ENCODE data around the gene PCDH15. TPM values are rescaled to one million over a fixed set of nuclear protein-coding genes. Genes with fewer than 3 reads are reported as not detected.

PCDH15 gene
- polyA plus RNA-seq, 4 donors: 4.0 to 12.9 (median 9.6) TPM

DNA sequence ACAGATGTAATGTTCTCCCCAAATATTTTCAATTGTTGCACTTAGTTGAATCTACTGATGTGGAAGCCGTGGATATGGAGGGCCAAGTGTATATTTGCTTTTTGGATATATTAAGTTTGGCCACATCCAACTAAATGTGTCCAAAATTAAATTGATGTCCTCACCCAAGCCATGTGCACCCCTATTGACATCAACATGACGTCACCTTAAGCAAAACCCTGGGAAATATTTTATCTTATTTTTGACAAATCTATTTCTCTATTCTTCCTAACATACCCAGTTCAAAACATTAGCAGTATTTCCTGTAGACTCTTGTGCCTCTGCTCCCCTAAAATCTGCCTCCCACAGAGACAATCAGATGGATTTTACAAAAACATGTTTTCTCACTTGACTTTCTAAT is 652.5 kb downstream of the PCDH15 start:
- no peak for DNase-seq (ENCODE audit: low read depth in 4 of 4, low spot score in 3 of 4)

DNA sequence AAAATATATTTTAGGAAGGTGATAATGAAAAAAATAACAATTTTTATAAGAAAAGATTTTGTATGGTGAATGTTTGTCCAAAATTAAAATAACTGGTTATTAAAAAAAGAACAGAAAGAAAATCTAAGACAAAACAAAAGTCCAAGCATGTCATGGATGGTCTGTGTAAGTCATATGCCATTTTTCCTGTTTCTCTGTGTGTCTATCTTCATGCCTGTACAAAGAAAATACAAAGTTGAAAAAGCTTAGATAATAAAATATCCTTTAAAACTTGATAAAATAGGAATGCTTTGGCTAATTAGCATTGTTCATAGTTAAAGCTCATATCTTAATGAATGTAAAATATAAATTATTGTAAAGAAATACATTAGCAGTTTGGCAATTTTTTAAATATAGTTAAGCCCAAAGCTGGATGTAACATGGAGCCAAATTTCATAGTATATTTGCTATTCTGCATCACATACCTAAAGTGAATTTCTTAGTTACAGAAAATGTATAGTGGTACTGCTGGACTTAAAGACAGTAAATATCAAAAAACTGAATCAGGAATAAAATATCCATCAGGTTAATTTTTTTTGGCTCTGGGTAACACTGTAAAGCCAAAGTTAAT is 661.1 kb downstream of the PCDH15 start:
- DNase-seq (ENCODE audit: low read depth in 4 of 4, low spot score in 3 of 4): no peak

DNA sequence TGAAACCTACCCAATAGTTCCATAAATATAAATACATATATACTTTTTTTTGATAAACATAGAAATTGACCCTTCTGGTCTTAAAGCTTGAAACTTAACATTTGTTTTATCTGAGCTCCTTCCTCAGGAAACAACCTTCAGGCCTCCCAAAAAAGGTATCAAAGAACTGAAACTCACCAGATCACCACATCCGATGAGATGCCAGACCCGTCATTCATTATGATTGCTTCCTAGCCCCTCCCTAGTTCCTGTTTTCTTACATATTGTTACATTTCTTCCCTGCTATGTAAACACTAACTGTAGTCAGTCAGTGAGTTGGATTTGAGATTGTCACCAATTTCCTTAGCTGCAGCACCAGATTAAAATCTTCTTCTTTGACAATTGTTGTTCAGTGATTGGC is 663.6 kb downstream of the PCDH15 start:
- DNase-seq (ENCODE audit: low read depth in 4 of 4, low spot score in 3 of 4): no peak

DNA sequence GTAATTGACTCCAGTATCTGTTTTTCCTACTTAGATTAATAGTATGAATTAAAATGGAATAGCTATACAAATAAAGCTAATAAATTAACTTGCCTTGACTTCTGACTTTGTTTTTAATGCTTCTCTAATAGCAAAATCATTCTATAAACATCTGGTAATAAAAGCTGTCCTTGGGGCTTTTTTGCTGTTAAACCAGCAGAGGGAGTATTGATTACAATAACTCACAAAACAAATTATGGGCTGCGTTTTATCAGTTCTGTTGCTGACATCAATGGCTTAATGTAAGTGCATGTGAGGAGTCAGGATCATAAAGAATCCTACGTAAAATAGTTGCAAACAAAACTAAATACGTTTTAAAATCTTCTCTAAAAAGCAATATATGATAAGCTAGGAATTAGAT is 667.8 kb downstream of the PCDH15 start:
- no peak for DNase-seq (ENCODE audit: low read depth in 4 of 4, low spot score in 3 of 4)

DNA sequence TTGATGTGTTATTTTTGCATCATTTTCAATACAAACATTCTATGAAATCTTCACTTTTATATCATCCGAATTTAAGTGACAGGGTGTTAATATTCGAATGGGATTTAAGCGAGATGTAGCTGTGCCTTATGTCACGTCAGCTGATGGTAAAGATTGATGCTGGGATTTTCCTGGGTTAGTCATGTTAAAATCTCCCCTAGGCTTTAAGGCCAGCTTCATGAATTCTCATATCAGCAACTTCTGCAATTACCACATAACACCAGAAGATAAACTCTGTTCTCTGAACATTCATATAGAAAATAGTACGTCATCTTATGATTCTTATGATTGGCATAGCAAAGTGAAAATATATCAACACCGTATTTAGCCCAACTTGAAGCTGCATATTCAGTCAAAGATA is 669.2 kb downstream of the PCDH15 start:
- DNase-seq (ENCODE audit: low read depth in 4 of 4, low spot score in 3 of 4): no peak

DNA sequence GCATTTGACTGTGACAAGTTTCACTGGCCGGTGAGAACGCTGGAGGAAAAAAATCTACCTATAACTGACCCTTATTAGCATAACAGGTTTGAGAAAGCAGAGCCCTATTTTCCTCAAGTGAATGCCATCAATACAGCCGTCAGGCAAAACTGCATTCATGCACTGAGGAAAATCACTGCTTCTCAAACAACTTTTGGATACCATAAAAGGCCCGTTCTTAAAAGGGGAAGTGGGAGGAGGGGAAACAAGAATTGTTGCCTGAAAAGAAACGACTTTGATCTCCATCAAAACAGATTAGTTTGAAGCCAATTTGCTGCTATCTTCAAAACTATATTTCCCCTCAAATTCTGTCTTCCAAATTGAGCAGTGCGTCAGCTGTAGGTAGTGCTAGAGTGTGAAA is 670.6 kb downstream of the PCDH15 start:
- no peak for DNase-seq (ENCODE audit: low read depth in 4 of 4, low spot score in 3 of 4)

GRCh38 chr10:54125098-54125747 is 675.8 kb downstream of the PCDH15 start:
- DNase-seq (ENCODE audit: low read depth in 4 of 4, low spot score in 3 of 4): no peak

GRCh38 chr10:54124209-54124885 is 676.7 kb downstream of the PCDH15 start:
- DNase-seq (ENCODE audit: low read depth in 4 of 4, low spot score in 3 of 4): no peak

- DNase-seq (ENCODE audit: low read depth in 4 of 4, low spot score in 3 of 4): no peak
These were observed 680.2 kb downstream of the PCDH15 start for GRCh38 chr10:54120806-54121205.

DNA sequence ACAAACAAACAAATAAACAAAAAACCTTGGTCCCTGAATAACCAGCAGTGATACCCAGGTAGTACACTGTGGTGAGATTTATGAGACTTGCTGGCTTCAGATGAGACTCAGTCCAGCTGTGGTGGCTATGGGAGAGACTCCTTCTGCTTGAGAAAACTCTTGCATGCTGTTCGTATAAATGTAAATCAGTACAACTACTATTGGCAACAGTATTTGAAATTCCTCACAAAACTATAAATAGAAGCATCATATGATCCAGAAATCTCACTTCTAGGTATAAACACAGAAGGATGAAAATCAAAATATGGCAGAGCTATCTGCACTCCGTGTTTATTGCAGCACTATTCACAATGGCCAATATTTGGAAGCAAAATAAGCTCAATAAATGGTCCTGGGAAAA is 692.1 kb downstream of the PCDH15 start:
- DNase-seq (ENCODE audit: low read depth in 4 of 4, low spot score in 3 of 4): no peak

DNA sequence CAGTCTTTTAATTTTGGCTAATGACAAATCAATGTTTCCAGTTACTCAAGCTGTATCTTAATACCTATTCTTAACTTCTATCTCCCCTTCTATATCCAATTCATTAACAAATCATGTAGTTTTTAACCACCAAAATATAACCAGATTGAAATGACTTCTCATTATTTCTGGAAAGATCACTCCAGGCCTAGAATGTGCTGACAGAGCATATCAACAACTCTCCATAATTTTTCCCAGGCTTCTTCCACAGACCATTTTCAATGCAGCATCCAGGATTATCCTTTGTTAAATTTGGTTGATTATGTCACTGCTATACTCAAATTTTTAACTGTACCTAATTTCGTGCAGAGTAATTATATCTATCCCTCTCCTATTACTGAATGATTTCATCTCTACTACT is 704.1 kb downstream of the PCDH15 start:
- DNase-seq (ENCODE audit: low read depth in 4 of 4, low spot score in 3 of 4): no peak

GRCh38 chr10:54094321-54094720 is 706.7 kb downstream of the PCDH15 start:
- DNase-seq (ENCODE audit: low read depth in 4 of 4, low spot score in 3 of 4): no peak

DNA sequence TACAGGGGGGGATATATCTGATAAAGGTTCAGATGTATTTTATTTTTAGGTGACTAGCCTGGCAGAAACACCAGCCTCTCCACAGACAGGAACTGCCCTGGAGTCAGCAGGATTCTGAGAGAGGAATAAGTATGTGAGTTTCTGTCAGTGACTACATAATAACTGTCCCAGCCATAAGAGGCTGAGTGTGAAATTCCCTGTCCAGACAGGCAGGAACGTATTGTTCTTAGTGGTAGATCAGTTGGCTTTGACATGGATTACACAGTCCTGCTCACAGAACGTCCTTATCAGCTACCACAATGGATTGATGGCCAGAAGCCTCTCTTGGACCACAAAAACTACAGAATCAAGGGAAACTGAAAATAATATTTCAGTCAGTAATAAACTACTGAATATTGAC is 709.8 kb downstream of the PCDH15 start:
- DNase-seq (ENCODE audit: low read depth in 4 of 4, low spot score in 3 of 4): no peak

GRCh38 chr10:54081950-54082349 is 719.1 kb downstream of the PCDH15 start:
- no peak for DNase-seq (ENCODE audit: low read depth in 4 of 4, low spot score in 3 of 4)

GRCh38 chr10:54067361-54067760 is 733.7 kb downstream of the PCDH15 start:
- no peak for DNase-seq (ENCODE audit: low read depth in 4 of 4, low spot score in 3 of 4)

DNA sequence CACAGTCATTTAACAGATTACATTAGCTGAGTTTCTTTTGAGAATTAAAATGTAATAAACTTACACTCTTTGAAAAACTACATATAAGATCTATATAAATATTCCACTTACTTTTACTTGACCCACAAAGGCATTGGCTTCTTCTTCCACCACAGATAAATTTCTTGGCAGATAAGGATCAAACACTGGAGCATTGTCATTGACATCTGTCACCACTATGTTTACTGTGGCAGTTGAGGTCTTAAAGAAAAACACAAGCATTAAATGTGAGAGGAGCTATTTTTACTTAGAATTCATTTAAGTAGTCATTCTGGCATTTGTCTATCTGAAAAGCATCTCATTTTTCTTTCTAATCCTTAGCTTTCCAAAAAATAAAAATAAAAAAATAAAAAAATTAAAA is 734.4 kb downstream of the PCDH15 start:
- DNase-seq (ENCODE audit: low read depth in 4 of 4, low spot score in 3 of 4): no peak

- DNase-seq (ENCODE audit: low read depth in 4 of 4, low spot score in 3 of 4): no peak
These were observed 735.9 kb downstream of the PCDH15 start for GRCh38 chr10:54065106-54065505.

DNA sequence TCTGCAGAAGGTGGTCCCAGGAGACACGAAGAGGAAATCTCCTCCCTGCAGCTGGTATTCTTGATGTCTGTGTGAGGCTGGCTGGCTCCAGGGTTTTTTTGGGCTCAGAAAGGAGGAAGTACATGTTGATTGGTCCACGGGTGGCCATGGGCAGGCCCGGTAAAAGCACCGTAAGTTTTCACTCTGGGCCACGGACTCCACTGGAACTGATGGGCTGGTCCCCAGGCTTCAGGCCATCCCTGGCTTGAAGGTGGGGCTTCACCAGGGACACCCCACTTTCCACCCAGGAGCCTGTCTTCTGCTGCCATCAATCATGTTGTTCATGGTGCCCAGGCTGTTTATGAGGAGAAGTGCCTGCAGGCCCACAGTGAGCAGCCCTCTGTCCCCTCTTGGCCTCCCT is 736.8 kb downstream of the PCDH15 start:
- no peak for DNase-seq (ENCODE audit: low read depth in 4 of 4, low spot score in 3 of 4)

- DNase-seq (ENCODE audit: low read depth in 4 of 4, low spot score in 3 of 4): no peak
These were observed 737.5 kb downstream of the PCDH15 start for GRCh38 chr10:54063514-54063913.

- no peak for DNase-seq (ENCODE audit: low read depth in 4 of 4, low spot score in 3 of 4)
These were observed 740.5 kb downstream of the PCDH15 start for GRCh38 chr10:54060572-54060971.

GRCh38 chr10:54057357-54057756 is 743.7 kb downstream of the PCDH15 start:
- DNase-seq (ENCODE audit: low read depth in 4 of 4, low spot score in 3 of 4): no peak

DNA sequence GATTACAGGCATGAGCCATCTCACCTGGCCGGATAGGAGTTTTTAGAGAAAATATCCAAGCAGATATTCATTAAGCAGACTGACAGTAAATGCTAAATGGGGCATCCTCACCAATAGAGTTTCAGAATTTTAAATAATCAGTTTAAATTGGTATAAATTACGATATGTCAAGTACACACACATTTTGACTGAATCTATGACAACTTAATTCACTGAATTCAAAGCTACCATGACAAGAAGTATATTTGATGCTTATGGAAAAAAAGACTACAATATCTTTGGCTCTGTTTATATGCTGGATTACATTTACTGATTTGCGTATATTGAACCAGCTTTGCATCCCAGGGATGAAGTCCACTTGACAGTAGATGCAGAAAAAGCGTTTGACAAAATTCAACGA is 774.7 kb downstream of the PCDH15 start:
- DNase-seq (ENCODE audit: low read depth in 4 of 4, low spot score in 3 of 4): no peak

All from left renal pelvis (tissue), 4 donors.